ENCODE results near the gene CAPZB.

The CAPZB gene

DNA sequence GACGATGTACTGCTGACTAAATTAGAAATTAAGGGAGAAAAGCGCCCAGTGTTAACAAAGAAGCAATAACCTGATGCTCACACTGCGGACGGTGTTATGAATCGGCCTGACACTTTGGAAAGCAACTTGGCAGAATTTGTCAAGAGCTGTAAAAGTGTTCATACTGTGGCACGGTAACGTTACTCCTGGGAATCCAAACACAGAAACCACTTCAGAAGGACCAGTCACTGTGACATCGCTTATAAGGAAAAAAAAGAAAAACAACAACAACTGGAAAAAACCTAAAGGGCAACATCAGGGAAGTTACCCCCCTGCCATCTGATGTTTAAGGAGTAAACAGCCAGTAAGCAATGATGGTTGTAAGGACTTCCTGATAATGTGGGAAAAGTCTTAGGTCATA lies 27.7 kb downstream of the CAPZB start:
- H3K4me3 ChIP-seq (ENCODE audit: low read depth, low read length) = no peak overlapping the region
- no peak for DNase-seq (ENCODE audit: low read depth)
- no peak for TF ChIP-seq CTCF (conservative IDR thresholded peaks at IDR 0.05; ENCODE audit: low read depth, low read length)

DNA sequence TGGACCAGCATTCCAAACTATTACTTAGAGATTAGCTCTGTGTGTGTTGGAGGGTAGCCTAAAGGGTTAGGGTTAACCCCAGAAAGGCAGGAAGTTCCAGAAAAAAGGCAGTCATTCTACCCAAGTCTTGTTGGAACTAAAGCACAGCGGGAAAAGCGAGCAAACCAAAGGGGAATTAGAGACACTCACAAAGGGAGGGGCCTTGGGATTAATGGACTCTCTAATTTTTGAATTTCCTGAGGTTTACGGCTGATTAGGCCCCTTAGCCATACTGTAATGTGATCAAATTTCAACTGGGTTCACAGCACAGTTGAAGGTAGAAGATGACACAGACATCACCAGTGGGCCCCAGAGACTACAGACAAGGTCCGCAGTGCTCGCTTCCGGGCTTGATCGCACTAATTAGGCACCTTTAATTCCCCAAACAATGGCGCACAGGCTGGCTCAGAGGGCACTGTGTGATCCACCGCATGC lies 28.3 kb downstream of the CAPZB start:
- DNase-seq (ENCODE audit: low read depth) = no peak
- H3K4me3 ChIP-seq (ENCODE audit: low read depth, low read length) = no peak overlapping the region
- TF ChIP-seq CTCF (conservative IDR thresholded peaks at IDR 0.05; ENCODE audit: low read depth, low read length) = no peak

DNA sequence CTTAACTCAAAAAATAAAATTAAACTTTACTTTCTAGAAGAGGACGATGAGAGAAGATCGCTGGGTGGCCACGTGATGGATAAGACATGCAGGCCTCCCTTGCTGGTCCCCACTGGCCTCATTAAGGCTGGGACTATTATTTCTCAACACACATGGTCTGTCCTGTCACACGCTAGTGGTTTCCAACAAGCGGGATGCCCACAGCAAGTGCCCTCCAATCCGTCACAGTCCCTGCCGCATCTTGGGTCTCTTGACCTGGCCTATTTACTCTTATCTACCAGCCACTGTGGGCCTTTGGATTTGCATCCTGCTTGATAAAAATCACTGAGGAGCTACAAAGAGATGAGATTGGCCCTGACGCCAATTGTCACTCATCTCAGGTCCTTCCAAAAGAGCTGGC lies 30.0 kb downstream of the CAPZB start:
- DNase-seq (ENCODE audit: low read depth) = no peak
- no peak overlapping the region for H3K4me3 ChIP-seq (ENCODE audit: low read depth, low read length)
- no peak for TF ChIP-seq CTCF (conservative IDR thresholded peaks at IDR 0.05; ENCODE audit: low read depth, low read length)

DNA sequence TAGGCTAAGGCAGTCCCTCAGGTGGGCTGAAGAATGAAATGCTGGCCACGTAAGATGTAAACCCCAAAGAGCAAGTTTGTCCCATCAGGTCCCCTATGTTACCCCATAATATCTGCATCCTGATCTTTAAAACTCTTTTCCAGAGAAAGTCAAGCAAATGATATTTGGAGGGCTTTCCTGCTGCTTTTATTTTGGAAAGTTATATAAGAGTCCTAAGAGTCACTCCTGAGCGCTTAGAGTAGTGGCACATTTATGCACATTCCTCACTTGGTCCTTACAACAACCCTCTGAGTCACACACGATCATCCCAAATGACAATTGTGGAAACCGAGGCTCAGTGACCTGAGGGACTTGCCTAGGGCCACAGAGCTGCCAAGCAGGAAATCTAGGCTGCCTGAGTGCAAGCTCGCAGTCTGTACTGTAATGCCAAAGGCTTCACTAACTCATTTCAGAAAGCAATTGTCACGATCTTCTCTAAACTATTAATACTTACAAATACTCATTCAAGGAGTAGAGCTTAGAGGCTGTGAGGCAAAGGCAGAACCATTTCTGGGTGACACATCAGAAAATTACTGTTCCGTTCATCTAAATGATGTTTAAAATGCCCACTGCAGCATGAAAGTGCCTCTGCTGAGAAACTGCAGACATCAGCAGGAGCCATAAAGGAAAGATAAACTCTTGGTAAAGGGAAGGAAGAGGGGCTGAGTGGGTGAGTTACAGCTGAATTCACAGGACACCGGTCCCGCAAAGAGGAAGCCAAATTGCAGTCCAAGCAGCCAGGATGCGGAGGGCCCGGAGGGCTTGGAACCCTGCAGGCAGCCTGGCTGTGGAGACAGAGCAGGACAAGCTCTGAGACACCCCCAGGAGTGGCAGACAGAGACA lies 30.8 kb downstream of the CAPZB start:
- DNase-seq (ENCODE audit: low read depth) = no peak

GRCh38 chr1:19453741-19454201 lies 31.6 kb downstream of the CAPZB start:
- TF ChIP-seq CTCF (conservative IDR thresholded peaks at IDR 0.05; ENCODE audit: low read depth, low read length) = no peak
- no peak overlapping the region for H3K4me3 ChIP-seq (ENCODE audit: low read depth, low read length)
- DNase-seq (ENCODE audit: low read depth) = no peak

More for the DNA sequence above, 30.8 kb downstream of the CAPZB start:
- no peak for TF ChIP-seq CTCF (conservative IDR thresholded peaks at IDR 0.05; ENCODE audit: low read depth, low read length)
- no peak overlapping the region for H3K4me3 ChIP-seq (ENCODE audit: low read depth, low read length)

DNA sequence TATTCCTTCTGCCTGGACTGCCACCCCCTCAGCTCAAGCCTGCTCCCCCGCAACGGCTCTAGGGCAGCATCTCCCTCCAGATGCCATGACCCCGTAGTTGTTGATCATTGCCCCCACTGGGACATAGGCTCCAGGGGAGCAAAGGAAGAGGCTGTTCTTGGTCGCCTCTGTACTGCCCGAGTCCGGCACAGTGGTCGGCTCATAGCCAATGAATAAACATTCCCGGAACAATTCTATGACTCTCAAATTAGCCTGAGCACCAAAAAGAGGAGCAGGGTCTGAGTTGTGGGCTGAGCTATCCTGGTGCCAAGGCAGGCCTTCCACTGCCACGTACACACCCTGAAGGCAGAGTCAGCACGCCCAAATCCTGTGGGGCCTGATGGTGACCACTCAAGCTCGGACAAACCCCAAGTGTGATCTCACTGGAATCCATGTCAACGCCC lies 33.1 kb downstream of the CAPZB start:
- no peak for TF ChIP-seq CTCF (conservative IDR thresholded peaks at IDR 0.05; ENCODE audit: low read depth, low read length)
- peak; percentile 70 for DNase-seq (ENCODE audit: low read depth)
- H3K4me3 ChIP-seq (ENCODE audit: low read depth, low read length) = no peak overlapping the region

Data from choroid plexus epithelial cell (primary cell).